Non-pigmented ciliary epithelial cell (primary cell): ENCODE results near the gene IFNAR1.
A peak's percentile ranks its signal among the peaks of the same experiment; 100 is the strongest.

Experiments
- DNase-seq: peaks from one replicate; pipeline ENCODE4 v3.0.0-alpha.2; 2010; ENCODE audit warnings: low read depth

Gene IFNAR1

GRCh38 chr21:33324291-33325221 lies at the start of gene IFNAR1:
Gene IFNAR1, plus strand, starts transcription at chr21:33324970. Its CDS starts 86 bp downstream, at chr21:33325056.
- DNase-seq: peak; percentile 76

GRCh38 chr21:33278721-33279120 lies 46.0 kb upstream of the IFNAR1 start:
- peak; percentile 18 for DNase-seq

GRCh38 chr21:33279330-33279820 lies 45.4 kb upstream of the IFNAR1 start:
- DNase-seq: no peak

GRCh38 chr21:33281096-33281652 lies 43.6 kb upstream of the IFNAR1 start:
- no peak for DNase-seq

- DNase-seq: no peak
Observed at GRCh38 chr21:33283203-33283602, 41.6 kb upstream of the IFNAR1 start.

- no peak for DNase-seq
Observed at GRCh38 chr21:33286076-33286475, 38.7 kb upstream of the IFNAR1 start.

- DNase-seq: peak; percentile 27
Observed at GRCh38 chr21:33286600-33287456, 37.9 kb upstream of the IFNAR1 start.

GRCh38 chr21:33289199-33289819 lies 35.5 kb upstream of the IFNAR1 start:
- DNase-seq: peak; percentile 46

- no peak for DNase-seq
Observed at GRCh38 chr21:33290441-33290840, 34.3 kb upstream of the IFNAR1 start.

- no peak for DNase-seq
Observed at GRCh38 chr21:33291686-33292085, 33.1 kb upstream of the IFNAR1 start.

GRCh38 chr21:33292724-33293123 lies 32.0 kb upstream of the IFNAR1 start:
- DNase-seq: no peak

- no peak for DNase-seq
Observed at GRCh38 chr21:33293136-33293535, 31.6 kb upstream of the IFNAR1 start.

- DNase-seq: no peak
Observed at GRCh38 chr21:33293811-33294216, 31.0 kb upstream of the IFNAR1 start.

GRCh38 chr21:33296156-33296555 lies 28.6 kb upstream of the IFNAR1 start:
- DNase-seq: no peak

GRCh38 chr21:33299181-33299752 lies 25.5 kb upstream of the IFNAR1 start:
- DNase-seq: no peak

GRCh38 chr21:33300701-33301631 lies 23.8 kb upstream of the IFNAR1 start:
- DNase-seq: no peak

GRCh38 chr21:33301632-33302002 lies 23.2 kb upstream of the IFNAR1 start:
- no peak for DNase-seq

- no peak for DNase-seq
Observed at GRCh38 chr21:33302055-33302454, 22.7 kb upstream of the IFNAR1 start.

- DNase-seq: no peak
Observed at GRCh38 chr21:33302796-33303195, 22.0 kb upstream of the IFNAR1 start.

- no peak for DNase-seq
Observed at GRCh38 chr21:33305344-33305671, 19.5 kb upstream of the IFNAR1 start.

- DNase-seq: no peak
Observed at GRCh38 chr21:33305938-33306337, 18.8 kb upstream of the IFNAR1 start.
